GM15510 (cell line): Measurements from ENCODE around the gene C3orf22.

Experiments used
- POLR2A ChIP-seq: IDR thresholded peaks from 3 replicates; pipeline ENCODE4 v1.6.1; 2011; ENCODE audit warnings: borderline replicate concordance; ENCODE audit not compliant: insufficient read length; ENCODE audit errors: extremely low read depth

Gene C3orf22

GRCh38 chr3:126550488-126551051, 8.2 kb downstream of the C3orf22 start:
- no peak for TF ChIP-seq POLR2A

GRCh38 chr3:126549861-126550487, 8.8 kb downstream of the C3orf22 start:
- TF ChIP-seq POLR2A, result no peak

GRCh38 chr3:126548556-126549466, 9.9 kb downstream of the C3orf22 start:
- no peak for TF ChIP-seq POLR2A

GRCh38 chr3:126547721-126548120, 11.0 kb downstream of the C3orf22 start:
- no peak for TF ChIP-seq POLR2A

- TF ChIP-seq POLR2A, result no peak
These were observed 12.0 kb downstream of the C3orf22 start for GRCh38 chr3:126546549-126547239.

- TF ChIP-seq POLR2A, result no peak
These were observed 12.7 kb downstream of the C3orf22 start for GRCh38 chr3:126546013-126546412.

- no peak for TF ChIP-seq POLR2A
These were observed 13.2 kb downstream of the C3orf22 start for GRCh38 chr3:126545544-126545943.

GRCh38 chr3:126544596-126545281, 14.0 kb downstream of the C3orf22 start:
- no peak for TF ChIP-seq POLR2A

- TF ChIP-seq POLR2A, result no peak
These were observed 15.2 kb downstream of the C3orf22 start for GRCh38 chr3:126543457-126544061.

GRCh38 chr3:126542340-126543241, 16.1 kb downstream of the C3orf22 start:
- TF ChIP-seq POLR2A, result no peak

GRCh38 chr3:126541628-126542339, 16.9 kb downstream of the C3orf22 start:
- TF ChIP-seq POLR2A, result no peak

- no peak for TF ChIP-seq POLR2A
These were observed 17.6 kb downstream of the C3orf22 start for GRCh38 chr3:126540951-126541627.
